Fibroblast of villous mesenchyme (primary cell): ENCODE measurements around the gene PPP1R17. TPM values are rescaled to one million over a fixed set of nuclear protein-coding genes. Genes with fewer than 3 reads are reported as not detected.

ENCODE experiments used
- DNase-seq: peaks from one replicate; pipeline ENCODE4 v3.0.0-alpha.2; 2010; ENCODE audit warnings: low read depth
- H3K4me3 ChIP-seq: 2 replicates; pipeline ENCODE4 v1.5.1; 2011; ENCODE audit warnings: low read depth, mild to moderate bottlenecking, low read length
- total RNA-seq: library from RNA; depleted of rRNA; stranded (reverse); fragments of >200 nt; gene quantifications from 2 replicates; pipeline ENCODE4 v1.2.3, GENCODE V29; 2012
- TF ChIP-seq, protein P1 (sequence below): IDR thresholded peaks from 2 replicates; pipeline ENCODE4 v1.5.1; 2012; ENCODE audit warnings: low read depth, mild to moderate bottlenecking, low read length; ENCODE audit not compliant: insufficient read depth

PPP1R17 gene
- total RNA-seq, 1 donor: not detected

DNA sequence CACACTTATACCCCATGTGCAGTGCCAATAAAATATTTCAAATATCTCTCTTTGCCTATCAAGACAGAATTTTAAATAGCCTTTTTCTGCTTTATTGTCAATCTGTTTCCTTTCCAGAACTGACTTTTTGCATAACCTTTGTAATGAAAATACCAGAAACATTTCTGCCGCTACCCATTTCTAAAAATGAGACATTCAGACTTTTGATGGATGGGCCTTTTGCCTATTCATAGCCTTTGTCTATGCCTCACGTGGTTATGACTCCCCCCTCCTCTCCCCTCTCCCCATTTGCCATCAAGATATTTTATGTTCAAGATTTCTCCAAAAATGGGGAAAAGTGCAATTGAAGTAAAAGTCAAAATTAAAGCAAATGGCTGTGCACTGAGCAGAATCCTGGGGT, 5.9 kb downstream of the PPP1R17 start:
- TF ChIP-seq, protein P1, sequence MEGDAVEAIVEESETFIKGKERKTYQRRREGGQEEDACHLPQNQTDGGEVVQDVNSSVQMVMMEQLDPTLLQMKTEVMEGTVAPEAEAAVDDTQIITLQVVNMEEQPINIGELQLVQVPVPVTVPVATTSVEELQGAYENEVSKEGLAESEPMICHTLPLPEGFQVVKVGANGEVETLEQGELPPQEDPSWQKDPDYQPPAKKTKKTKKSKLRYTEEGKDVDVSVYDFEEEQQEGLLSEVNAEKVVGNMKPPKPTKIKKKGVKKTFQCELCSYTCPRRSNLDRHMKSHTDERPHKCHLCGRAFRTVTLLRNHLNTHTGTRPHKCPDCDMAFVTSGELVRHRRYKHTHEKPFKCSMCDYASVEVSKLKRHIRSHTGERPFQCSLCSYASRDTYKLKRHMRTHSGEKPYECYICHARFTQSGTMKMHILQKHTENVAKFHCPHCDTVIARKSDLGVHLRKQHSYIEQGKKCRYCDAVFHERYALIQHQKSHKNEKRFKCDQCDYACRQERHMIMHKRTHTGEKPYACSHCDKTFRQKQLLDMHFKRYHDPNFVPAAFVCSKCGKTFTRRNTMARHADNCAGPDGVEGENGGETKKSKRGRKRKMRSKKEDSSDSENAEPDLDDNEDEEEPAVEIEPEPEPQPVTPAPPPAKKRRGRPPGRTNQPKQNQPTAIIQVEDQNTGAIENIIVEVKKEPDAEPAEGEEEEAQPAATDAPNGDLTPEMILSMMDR: no peak
- DNase-seq: no peak
- no peak overlapping the region for H3K4me3 ChIP-seq

DNA sequence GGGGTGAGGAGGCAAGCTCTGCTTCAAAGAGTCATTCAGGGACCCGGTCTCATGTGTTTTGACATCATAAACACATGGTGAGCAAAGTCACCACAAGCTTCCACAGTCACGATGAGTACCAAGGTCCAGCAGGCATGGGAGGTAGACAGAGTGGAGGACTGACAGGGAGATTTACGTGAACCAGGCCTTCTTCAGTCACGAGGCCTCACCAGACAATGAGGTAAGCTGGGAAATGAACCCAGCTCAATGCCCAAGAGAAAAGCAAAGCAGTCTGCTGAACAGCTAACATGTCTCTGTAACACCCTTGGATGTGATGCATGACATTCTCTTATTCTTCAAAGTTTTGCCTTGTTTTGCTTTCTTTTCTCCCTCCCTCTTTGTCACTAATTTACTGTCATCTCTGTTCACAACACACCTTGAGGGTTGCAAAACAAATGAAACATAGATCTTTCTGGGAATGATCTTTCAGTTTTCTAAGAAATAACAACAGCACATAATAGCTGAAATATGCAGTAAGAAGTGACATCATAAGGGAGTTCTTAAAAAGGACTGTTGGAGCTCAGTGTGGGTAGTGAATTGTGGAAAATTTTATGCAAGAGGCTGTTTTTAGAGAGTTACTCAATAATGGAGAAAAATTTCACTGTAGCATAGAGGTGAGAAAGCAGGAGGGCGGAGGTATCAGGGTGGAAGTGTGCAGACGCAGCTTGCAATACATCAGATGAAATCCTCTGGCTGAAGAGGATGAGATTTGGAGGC, 9.0 kb downstream of the PPP1R17 start:
- no peak overlapping the region for H3K4me3 ChIP-seq
- TF ChIP-seq, protein P1: no peak
- no peak for DNase-seq

DNA sequence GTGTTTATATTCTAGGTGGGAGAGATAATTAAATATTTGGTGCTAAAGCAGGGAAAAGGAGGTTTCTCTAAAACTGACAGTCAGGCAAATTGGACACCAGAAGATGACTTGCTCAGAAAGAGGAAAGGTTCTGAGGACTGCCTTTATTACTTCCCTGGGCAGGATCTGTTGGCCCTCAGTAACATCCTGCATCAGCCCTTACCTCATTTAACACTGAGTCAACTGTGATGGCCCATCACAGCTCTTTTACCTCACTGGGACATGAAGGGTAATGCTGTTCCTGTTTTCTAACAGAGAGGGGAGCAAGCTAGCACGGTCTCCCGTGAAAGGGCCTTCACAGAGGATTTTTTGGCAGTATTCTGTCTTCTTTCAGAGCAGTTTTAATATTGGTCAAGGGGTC, 12.0 kb downstream of the PPP1R17 start:
- no peak overlapping the region for H3K4me3 ChIP-seq
- TF ChIP-seq, protein P1: no peak
- DNase-seq: no peak

DNA sequence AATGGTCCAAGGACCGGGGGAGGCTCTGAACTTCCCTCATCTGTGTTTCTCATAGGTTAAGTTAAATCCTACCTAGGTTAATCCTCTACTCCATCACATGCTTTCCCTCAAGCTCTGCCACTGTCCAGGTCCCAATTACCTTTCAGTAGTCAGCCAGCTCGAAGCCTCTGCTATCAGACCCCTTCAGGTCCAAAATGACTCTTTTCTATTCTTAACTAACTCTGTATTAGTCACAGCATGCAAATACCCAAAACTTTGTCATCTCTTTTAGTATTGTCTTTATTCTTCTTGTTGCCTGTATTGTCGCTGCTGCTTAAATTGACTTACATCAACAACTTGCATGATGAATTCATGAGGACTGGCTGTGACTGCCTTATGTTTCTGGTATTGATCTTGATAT, 15.3 kb downstream of the PPP1R17 start:
- TF ChIP-seq, protein P1: no peak
- no peak overlapping the region for H3K4me3 ChIP-seq
- no peak for DNase-seq

DNA sequence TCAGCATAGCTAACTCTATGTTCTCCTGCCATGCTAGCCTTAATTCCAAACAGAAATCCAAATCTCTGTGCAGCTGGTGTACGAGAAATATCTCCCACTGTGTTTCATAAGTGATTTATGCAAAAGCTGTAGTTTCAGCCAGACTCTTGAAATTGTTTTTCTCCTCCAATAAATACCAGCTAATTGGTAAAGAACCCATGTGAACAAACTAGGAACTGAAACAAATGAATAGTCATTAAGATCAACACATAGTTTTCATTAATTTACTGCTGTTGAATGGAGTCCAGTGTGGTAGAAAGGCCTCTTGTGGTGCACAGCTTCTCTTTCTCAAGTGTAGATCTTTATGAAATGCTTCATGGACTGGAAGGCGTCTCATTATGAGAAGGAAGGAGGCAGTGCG, 18.4 kb downstream of the PPP1R17 start:
- TF ChIP-seq, protein P1: no peak
- no peak for DNase-seq
- H3K4me3 ChIP-seq: no peak overlapping the region

DNA sequence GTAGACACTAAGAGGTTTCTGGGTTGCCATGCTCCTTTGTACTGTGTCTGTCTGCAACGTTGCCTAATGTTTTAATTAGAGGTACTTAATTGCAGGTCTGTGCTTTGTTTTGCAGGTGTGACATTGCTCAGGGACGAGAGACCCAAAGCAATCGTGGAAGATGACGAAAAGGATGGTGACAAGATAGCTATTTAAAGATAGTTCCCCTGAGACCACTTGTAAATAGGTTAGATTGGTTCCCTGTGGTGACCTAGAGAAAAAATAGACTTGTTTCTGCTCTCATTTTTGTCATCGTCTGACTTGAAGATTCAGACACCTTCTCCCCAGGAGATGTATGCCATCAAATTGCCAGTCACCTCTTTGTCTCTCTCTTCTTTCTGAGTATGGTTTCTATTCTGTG, 20.1 kb downstream of the PPP1R17 start:
- H3K4me3 ChIP-seq: no peak overlapping the region
- TF ChIP-seq, protein P1: no peak
- no peak for DNase-seq

DNA sequence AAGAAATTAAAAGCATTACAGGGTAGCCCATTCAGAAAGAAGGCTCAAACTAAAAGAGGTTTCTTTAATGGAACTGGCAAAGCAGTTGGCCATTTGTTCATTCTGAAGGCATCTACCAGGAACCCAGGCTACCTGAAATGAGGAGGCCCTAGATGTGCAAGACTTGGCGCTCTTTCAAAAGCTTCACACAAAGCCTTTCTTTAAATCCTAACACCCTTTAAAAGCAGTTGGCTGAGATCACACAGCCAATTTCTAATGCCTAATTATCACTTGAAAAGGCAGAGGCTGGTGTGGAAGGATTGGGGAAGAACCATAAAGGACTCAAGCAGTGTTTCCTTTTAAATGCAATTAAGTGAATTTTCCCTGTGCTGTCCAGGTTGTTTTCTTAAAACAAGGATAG, 23.2 kb downstream of the PPP1R17 start:
- DNase-seq: no peak
- TF ChIP-seq, protein P1: no peak

More for the DNA sequence above, 23.2 kb downstream of the PPP1R17 start:
- no peak overlapping the region for H3K4me3 ChIP-seq
